ENCODE results near the gene CMSS1.

Gene CMSS1

GRCh38 chr3:100096866-100097265, 279.2 kb downstream of the CMSS1 start:
- DNase-seq = no peak

GRCh38 chr3:100097919-100098783, 280.5 kb downstream of the CMSS1 start:
- DNase-seq = no peak

GRCh38 chr3:100098784-100099070, 281.1 kb downstream of the CMSS1 start:
- DNase-seq = no peak

- DNase-seq = no peak
Observed at GRCh38 chr3:100099621-100100020, 282.0 kb downstream of the CMSS1 start.

GRCh38 chr3:100100425-100100824, 282.8 kb downstream of the CMSS1 start:
- no peak for DNase-seq

GRCh38 chr3:100102757-100103156, 285.1 kb downstream of the CMSS1 start:
- DNase-seq = no peak

GRCh38 chr3:100103558-100104441, 286.1 kb downstream of the CMSS1 start:
- peak; percentile 48 for DNase-seq

- DNase-seq = no peak
Observed at GRCh38 chr3:100104442-100104798, 286.8 kb downstream of the CMSS1 start.

GRCh38 chr3:100104817-100105413, 287.3 kb downstream of the CMSS1 start:
- no peak for DNase-seq

GRCh38 chr3:100105501-100105900, 287.8 kb downstream of the CMSS1 start:
- DNase-seq = no peak

GRCh38 chr3:100106094-100106493, 288.4 kb downstream of the CMSS1 start:
- no peak for DNase-seq

- DNase-seq = no peak
Observed at GRCh38 chr3:100106531-100107141, 289.0 kb downstream of the CMSS1 start.

- no peak for DNase-seq
Observed at GRCh38 chr3:100107221-100107814, 289.7 kb downstream of the CMSS1 start.

GRCh38 chr3:100108464-100109079, 290.9 kb downstream of the CMSS1 start:
- no peak for DNase-seq

GRCh38 chr3:100110162-100110561, 292.5 kb downstream of the CMSS1 start:
- DNase-seq = no peak

GRCh38 chr3:100111728-100112127, 294.1 kb downstream of the CMSS1 start:
- no peak for DNase-seq

GRCh38 chr3:100113723-100114412, 296.2 kb downstream of the CMSS1 start:
- no peak for DNase-seq

GRCh38 chr3:100114413-100115030, 296.9 kb downstream of the CMSS1 start, which contains the start of gene FILIP1L:
TSS of gene FILIP1L (minus strand) at chr3:100114501.
- DNase-seq = no peak

- DNase-seq = no peak
Observed at GRCh38 chr3:100117093-100117492, 299.4 kb downstream of the CMSS1 start.

GRCh38 chr3:100120012-100120411, 302.4 kb downstream of the CMSS1 start:
- DNase-seq = no peak

GRCh38 chr3:100120693-100121092, 303.0 kb downstream of the CMSS1 start:
- no peak for DNase-seq

Measured in NCI-H2081 treated with DMSO at 0.1 percent for 48 hours (cell line).